Osteocyte (in vitro differentiated cells): Measurements from ENCODE around the gene PTGDS. TPM values are rescaled to one million over a fixed set of nuclear protein-coding genes. Genes with fewer than 3 reads are reported as not detected.
A peak's percentile ranks its signal among the peaks of the same experiment; 100 is the strongest.

ENCODE experiments used
- DNase-seq: peaks from one replicate; pipeline ENCODE4 v3.0.0; 2021; ENCODE audit warnings: mixed read lengths; ENCODE audit not compliant: unreplicated experiment; ENCODE audit errors: extremely low spot score
- H3K27ac Mint-ChIP-seq: one replicate; pipeline ENCODE4 v1.8.0; 2021; ENCODE audit warnings: mild to moderate bottlenecking, mixed read lengths; ENCODE audit not compliant: unreplicated experiment
- H3K27me3 Mint-ChIP-seq: one replicate; pipeline ENCODE4 v1.8.0; 2021; ENCODE audit warnings: mixed read lengths; ENCODE audit not compliant: unreplicated experiment
- H3K36me3 Mint-ChIP-seq: one replicate; pipeline ENCODE4 v1.8.0; 2021; ENCODE audit warnings: mixed read lengths; ENCODE audit not compliant: unreplicated experiment
- H3K4me1 Mint-ChIP-seq: one replicate; pipeline ENCODE4 v1.8.0; 2021; ENCODE audit warnings: mixed read lengths; ENCODE audit not compliant: unreplicated experiment
- H3K4me3 Mint-ChIP-seq: one replicate; pipeline ENCODE4 v1.8.0; 2021; ENCODE audit warnings: mild to moderate bottlenecking, moderate library complexity, mixed read lengths; ENCODE audit not compliant: unreplicated experiment
- H3K9me3 Mint-ChIP-seq: one replicate; pipeline ENCODE4 v1.8.0; 2021; ENCODE audit warnings: mixed read lengths; ENCODE audit not compliant: unreplicated experiment
- CTCF ChIP-seq: fragments of 200-600 bp; sonication (generic); IDR thresholded peaks from 2 replicates; pipeline ENCODE4 v1.5.0; 2021; ENCODE audit warnings: antibody characterized with exemption, mild to moderate bottlenecking, moderate library complexity
- total RNA-seq: library from RNA; stranded (reverse); gene quantifications from 2 replicates; pipeline ENCODE4 v1.2.1, GENCODE V29; 2021

PTGDS gene
- total RNA-seq, 1 donor from 2014 or later = 123 TPM

DNA sequence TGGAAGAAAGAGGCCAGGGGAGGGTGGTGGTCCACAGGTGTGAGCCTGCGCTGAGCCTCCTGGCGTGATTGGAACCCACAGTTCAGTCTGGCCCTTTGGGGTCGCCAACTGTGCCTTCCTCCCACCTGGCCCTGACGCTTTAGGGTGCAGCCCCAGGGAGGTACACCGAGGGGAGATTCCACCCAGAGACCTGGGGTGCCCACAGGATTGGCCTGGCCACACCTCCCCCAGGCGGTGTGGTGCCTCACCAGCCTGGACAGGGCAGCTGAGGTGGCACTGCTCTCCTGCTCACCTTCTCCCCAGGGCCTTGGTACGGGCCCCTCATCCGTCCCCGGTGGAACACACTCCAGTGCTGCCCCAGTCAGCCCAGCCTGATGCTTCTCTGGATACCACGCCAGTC, 20.1 kb downstream of the PTGDS start:
- H3K4me3 Mint-ChIP-seq = no peak overlapping the region
- H3K36me3 Mint-ChIP-seq = no peaks in the 10 kb centered on the region
- TF ChIP-seq CTCF = no peak
- H3K9me3 Mint-ChIP-seq = no peaks in the 10 kb centered on the region
- H3K4me1 Mint-ChIP-seq = peaks cover 45% of the 10 kb centered on the region
- no peak for DNase-seq
- no peaks in the 10 kb centered on the region for H3K27me3 Mint-ChIP-seq
- peak overlapping the region; percentile 59 for H3K27ac Mint-ChIP-seq

DNA sequence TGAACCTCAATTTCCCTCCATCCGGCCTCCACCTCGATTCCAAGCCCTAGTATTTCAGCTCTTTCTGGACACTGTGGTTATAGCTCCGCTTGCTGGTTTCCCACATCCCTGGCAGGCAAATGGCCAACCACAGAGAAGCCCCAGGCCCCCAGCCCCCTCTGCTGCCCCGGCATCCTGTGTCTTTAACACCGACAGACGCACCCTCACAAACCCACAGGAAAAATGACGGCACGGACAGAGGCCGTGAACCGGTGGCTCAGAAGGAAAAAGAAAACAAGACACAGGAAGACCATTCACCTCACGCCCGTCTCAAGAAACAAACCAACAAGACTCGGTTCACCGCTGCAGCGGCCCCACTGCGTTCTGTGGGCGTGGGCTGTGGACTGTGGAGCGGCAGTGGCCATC, 20.5 kb downstream of the PTGDS start:
- no peak for DNase-seq
- Mint-ChIP-seq H3K27ac (peak overlapping the region; percentile 59), H3K27me3 (no peaks in the 10 kb centered on the region), H3K4me1 (peaks cover 45% of the 10 kb centered on the region), H3K36me3 (no peaks in the 10 kb centered on the region), H3K9me3 (no peaks in the 10 kb centered on the region), H3K4me3 (no peak overlapping the region)
- peak; percentile 20 for TF ChIP-seq CTCF

GRCh38 chr9:137000177-137000930, 23.1 kb downstream of the PTGDS start:
- Mint-ChIP-seq H3K9me3 (no peaks in the 10 kb centered on the region), H3K4me1 (peaks cover 39% of the 10 kb centered on the region), H3K4me3 (no peak overlapping the region), H3K27ac (peak overlapping the region; percentile 74), H3K36me3 (no peaks in the 10 kb centered on the region), H3K27me3 (no peaks in the 10 kb centered on the region)
- TF ChIP-seq CTCF = no peak
- DNase-seq = no peak

- no peak overlapping the region for H3K4me3 Mint-ChIP-seq
- no peaks in the 10 kb centered on the region for H3K36me3 Mint-ChIP-seq
- no peak overlapping the region for H3K27ac Mint-ChIP-seq
Observed at GRCh38 chr9:137001857-137002645, 24.7 kb downstream of the PTGDS start.

More at GRCh38 chr9:137001857-137002645, 24.7 kb downstream of the PTGDS start:
- DNase-seq = no peak
- H3K4me1 Mint-ChIP-seq = peaks cover 35% of the 10 kb centered on the region
- no peaks in the 10 kb centered on the region for H3K9me3 Mint-ChIP-seq
- no peaks in the 10 kb centered on the region for H3K27me3 Mint-ChIP-seq
- no peak for TF ChIP-seq CTCF
